CD4-positive, alpha-beta T cell treated with Interleukin-17A for 1 hour (primary cell): ENCODE data around the gene EXOC4.

Experiments
- DNase-seq: peaks from one replicate; pipeline ENCODE4 v3.0.0-alpha.2; 2020

The EXOC4 gene

DNA sequence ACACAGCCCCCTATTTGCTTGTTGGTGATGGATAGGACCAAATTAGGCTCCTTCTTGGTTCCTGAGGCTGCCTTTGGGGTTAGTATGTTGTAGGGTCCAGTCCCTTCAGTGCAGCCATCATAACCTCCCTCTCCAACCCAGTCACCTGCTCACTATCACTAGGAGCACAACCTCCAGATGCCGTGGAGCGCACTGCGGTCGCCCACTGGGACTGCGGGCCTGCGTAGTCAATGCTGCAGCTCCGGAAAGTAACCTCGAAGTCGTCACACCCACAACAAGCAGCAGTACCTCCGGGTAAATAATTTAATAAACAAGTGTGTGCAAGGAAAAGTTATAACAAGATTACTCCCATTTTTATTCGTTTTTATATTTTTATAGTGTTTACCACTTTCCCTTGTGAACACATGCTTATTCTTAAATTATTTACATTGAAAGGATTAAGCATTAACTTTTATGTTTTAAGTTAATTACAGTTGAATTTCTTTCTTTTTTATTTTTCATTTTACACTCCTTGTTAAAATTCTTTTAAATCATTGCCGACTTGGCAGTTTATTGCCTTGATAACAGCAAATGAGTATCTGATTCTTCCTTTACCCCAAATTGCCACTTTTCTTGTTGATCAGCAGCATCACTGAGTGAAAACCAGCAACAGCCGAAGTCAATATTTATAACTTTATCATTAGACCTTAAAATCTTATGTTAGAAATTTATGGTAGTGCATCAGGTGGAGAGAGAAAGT lies 474.8 kb downstream of the EXOC4 start:
- no peak for DNase-seq

GRCh38 chr7:133730360-133730759 lies 477.5 kb downstream of the EXOC4 start:
- DNase-seq: no peak

- DNase-seq: no peak
These were observed 480.5 kb downstream of the EXOC4 start for GRCh38 chr7:133733401-133733800.

- DNase-seq: no peak
These were observed 482.3 kb downstream of the EXOC4 start for GRCh38 chr7:133735222-133735621.

GRCh38 chr7:133739817-133740216 lies 486.9 kb downstream of the EXOC4 start:
- DNase-seq: no peak

- no peak for DNase-seq
These were observed 488.2 kb downstream of the EXOC4 start for GRCh38 chr7:133741078-133741477.

GRCh38 chr7:133741703-133742102 lies 488.8 kb downstream of the EXOC4 start:
- no peak for DNase-seq

- DNase-seq: no peak
These were observed 490.0 kb downstream of the EXOC4 start for GRCh38 chr7:133742709-133743538.

- DNase-seq: no peak
These were observed 491.6 kb downstream of the EXOC4 start for GRCh38 chr7:133744451-133744850.

GRCh38 chr7:133746305-133746704 lies 493.4 kb downstream of the EXOC4 start:
- no peak for DNase-seq

- DNase-seq: no peak
These were observed 494.0 kb downstream of the EXOC4 start for GRCh38 chr7:133746847-133747246.

DNA sequence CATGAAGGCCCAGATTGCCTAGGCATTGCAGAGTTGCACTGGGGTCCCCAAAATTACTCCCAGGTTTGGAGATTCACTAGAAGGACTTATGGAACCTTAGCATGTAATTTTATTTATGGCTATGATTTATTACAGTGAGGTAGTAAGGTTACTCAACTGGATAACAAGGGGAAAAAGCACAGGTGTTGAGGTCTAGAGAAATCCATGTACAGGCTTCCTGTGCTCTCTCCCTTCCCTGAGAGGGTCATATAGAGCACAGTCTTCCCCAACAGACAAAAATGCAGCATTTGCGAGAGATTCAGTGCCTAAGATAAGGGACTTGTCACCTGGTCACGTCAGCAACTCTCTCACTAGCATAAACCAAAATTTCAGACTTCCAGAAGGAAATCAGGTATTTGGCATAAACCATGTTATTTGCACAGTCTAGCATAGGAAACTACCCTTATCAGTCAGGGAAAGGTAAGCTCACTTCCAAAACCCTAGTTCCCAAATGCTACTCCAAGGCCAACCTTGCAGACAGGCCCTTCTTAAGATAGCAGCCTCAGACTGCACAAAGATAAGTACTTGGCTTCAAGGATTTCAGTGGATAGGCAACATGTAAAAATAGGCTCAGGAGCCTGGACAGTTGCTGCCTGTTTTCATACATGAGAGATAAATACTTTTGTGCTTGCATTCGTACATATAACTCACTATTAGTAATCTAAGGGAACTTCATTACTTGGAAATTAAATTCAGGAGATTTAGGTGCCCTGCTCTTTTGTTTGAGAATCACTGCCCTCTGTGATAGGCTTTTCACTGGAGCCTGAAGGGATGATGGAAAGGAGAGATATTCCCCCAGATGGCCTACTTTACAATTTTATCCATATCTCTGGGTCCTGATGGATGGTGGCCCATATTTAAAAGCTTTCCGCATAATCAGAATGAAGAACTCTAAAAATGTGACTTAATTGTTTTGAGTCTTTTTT lies 495.8 kb downstream of the EXOC4 start:
- DNase-seq: no peak

DNA sequence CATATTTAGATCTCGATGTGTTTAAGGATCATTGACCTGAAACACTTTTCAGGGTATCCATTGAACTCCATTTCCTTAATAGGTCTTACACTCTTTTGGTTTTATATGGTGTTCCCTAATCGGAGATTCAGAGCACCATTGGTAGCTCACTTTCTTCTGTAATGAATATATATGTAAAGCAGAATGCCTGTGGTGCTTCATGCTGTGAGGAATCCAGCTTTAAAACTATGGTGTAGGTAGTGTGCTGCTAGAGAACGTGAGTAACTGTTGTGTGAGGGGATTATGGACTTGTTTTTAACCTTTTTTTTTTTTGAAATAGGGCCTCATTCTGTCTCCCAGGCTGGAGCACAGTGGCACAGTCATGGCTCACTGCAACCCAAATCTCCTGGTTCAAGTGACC lies 497.4 kb downstream of the EXOC4 start:
- DNase-seq: no peak

DNA sequence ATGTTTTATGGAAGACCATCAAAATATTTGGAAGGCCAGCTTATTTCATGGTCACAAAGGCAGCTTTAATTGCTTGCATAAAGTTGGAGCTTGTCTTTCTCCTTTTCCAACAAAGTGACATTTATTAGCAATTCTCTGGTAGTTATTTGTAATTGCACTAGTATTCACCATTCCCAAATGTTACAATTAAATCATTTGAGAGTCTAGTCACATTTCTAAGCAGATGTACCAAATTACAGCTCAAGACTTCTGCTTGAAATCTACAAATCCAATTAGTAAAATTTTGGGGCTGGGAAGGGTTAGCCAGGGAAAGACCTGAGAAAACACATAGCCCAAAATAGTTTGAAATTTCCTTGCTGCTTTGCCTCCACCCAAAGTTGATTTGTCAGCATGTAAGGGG lies 498.2 kb downstream of the EXOC4 start:
- DNase-seq: no peak

- DNase-seq: no peak
These were observed 500.6 kb downstream of the EXOC4 start for GRCh38 chr7:133753513-133753912.

DNA sequence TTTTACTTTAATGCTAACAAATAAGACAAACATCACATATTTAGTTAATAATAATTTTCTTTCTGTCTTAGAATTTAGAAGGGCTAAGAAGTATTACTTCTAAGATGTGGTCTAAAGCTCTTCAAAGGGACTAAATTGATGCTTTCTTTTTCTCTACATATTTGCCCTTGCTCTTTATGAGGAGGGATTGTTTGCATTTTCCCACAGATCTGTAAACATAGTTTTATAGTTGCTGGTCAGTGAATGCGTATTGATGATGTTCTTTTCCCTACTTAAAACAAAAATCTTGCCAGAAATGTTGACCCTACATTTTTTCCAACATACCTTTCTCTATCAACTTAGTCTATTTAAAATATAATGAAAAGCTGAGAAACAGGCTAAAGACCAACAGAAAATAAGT lies 501.8 kb downstream of the EXOC4 start:
- DNase-seq: no peak

- DNase-seq: no peak
These were observed 503.0 kb downstream of the EXOC4 start for GRCh38 chr7:133755901-133756300.

DNA sequence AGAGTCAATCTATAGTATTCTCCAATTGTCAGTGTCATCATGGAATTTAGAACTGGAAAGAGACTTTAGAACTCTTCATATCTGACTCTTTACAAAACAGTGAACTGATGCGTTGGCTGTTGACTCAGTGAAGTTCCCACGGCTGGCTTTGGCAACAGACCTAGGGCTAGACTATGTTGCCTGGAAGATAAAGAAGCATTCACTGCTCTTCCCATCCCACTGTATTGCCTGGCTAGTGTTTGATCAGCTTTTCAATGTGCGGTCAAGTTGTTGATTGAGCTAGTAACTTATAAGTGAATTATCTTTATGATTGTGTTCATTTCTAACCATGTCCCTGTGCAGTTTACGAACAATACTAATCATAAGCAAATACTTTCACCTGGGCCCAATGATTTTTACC lies 508.6 kb downstream of the EXOC4 start:
- DNase-seq: no peak

- DNase-seq: no peak
These were observed 510.3 kb downstream of the EXOC4 start for GRCh38 chr7:133763076-133763640.

GRCh38 chr7:133769668-133770067 lies 516.8 kb downstream of the EXOC4 start:
- no peak for DNase-seq

GRCh38 chr7:133770863-133771492 lies 518.1 kb downstream of the EXOC4 start:
- DNase-seq: no peak

DNA sequence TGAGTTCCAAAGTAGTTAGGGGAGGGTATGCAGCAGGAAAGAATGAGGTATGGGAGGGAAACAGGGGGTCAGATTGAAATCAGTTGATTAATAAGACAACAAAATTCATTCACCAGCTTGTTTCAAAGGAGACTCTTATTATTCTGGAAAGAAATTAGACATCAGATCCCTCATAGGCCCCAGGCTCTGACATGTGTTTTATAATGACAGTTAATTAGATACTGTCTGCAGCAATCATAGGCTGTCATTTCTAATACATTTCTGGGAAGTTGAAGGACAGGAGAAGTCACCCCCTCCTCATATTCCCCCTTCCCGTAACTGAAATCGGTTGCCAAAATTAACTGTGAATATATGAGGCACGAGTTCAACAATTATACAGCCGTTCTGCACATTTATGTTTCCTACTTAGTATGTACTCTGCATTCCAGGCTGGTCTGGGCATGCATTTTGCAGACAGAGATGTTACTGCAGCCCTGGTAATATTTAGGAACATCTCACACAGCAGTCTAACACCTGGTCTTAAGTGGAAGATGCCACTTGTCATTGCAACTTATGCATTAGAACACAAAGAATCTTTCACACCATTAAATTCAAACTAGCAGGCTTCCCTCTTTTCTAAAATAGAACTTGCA lies 519.0 kb downstream of the EXOC4 start:
- DNase-seq: no peak
